Sigmoid colon (tissue), 4 donors: Measurements from ENCODE around the gene COBLL1.

Experiments used
- EP300 ChIP-seq, 4 donors: sonication (generic); formaldehyde crosslinking; IDR thresholded peaks; one replicate each; pipeline ENCODE4 v1.6.1; 2017; ENCODE audit warnings: antibody characterized with exemption in 4 of 4
- POLR2AphosphoS5 ChIP-seq, 4 donors: sonication (generic); formaldehyde crosslinking; IDR thresholded peaks; one replicate each; pipeline ENCODE4 v1.6.1; 2017; ENCODE audit warnings: antibody characterized with exemption in 4 of 4
- TF ChIP-seq, protein P1 (sequence below), 4 experiments: fragments of 450-650 bp in 3 of 4; fragments of 200-600 bp in 1 of 4; IDR thresholded peaks; one replicate each; pipeline ENCODE4 v1.5.1; 2016 to 2019; ENCODE audit warnings: antibody characterized with exemption in 4 of 4, mild to moderate bottlenecking in 3 of 4, moderate library complexity in 2 of 4

DNA sequence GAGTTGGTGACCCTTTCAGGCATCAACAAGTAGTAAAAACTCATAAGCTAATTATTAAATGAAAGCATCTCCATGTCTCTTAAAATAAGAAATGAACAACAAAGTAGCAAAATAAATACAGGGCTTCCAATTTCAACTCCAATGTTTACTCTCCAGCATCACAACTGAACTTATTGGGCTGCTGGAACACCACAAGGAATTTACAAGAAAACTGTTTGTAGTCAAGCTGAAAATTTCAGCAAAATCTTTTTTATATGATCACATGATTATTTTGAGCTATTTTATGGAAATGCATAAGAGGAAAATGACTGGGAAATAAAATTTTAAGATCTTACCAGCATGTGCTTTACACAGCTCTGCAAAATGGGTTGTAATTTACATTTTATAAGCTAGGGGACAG lies 28.1 kb downstream of the COBLL1 start:
- TF ChIP-seq POLR2AphosphoS5 (IDR thresholded peaks at IDR 0.05), result no peak
- TF ChIP-seq, protein P1, sequence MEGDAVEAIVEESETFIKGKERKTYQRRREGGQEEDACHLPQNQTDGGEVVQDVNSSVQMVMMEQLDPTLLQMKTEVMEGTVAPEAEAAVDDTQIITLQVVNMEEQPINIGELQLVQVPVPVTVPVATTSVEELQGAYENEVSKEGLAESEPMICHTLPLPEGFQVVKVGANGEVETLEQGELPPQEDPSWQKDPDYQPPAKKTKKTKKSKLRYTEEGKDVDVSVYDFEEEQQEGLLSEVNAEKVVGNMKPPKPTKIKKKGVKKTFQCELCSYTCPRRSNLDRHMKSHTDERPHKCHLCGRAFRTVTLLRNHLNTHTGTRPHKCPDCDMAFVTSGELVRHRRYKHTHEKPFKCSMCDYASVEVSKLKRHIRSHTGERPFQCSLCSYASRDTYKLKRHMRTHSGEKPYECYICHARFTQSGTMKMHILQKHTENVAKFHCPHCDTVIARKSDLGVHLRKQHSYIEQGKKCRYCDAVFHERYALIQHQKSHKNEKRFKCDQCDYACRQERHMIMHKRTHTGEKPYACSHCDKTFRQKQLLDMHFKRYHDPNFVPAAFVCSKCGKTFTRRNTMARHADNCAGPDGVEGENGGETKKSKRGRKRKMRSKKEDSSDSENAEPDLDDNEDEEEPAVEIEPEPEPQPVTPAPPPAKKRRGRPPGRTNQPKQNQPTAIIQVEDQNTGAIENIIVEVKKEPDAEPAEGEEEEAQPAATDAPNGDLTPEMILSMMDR (IDR thresholded peaks at IDR 0.05), result no peak
- no peak for TF ChIP-seq EP300 (IDR thresholded peaks at IDR 0.05)
